MM.1S (cell line): Measurements from ENCODE around the gene ARHGAP4.

Experiments
- EZH2 ChIP-seq: fragments of 300-600 bp; sonication (generic); optimal IDR thresholded peaks from 2 replicates; pipeline ENCODE3; 2017; ENCODE audit warnings: low read depth, mild to moderate bottlenecking, antibody characterized with exemption, low read length, mixed read lengths
- TF ChIP-seq, protein P1 (sequence below): fragments of 300-600 bp; sonication (generic); IDR thresholded peaks from 2 replicates; pipeline ENCODE4 v1.5.1; 2016; ENCODE audit warnings: antibody characterized with exemption, low read length, mixed read lengths

DNA sequence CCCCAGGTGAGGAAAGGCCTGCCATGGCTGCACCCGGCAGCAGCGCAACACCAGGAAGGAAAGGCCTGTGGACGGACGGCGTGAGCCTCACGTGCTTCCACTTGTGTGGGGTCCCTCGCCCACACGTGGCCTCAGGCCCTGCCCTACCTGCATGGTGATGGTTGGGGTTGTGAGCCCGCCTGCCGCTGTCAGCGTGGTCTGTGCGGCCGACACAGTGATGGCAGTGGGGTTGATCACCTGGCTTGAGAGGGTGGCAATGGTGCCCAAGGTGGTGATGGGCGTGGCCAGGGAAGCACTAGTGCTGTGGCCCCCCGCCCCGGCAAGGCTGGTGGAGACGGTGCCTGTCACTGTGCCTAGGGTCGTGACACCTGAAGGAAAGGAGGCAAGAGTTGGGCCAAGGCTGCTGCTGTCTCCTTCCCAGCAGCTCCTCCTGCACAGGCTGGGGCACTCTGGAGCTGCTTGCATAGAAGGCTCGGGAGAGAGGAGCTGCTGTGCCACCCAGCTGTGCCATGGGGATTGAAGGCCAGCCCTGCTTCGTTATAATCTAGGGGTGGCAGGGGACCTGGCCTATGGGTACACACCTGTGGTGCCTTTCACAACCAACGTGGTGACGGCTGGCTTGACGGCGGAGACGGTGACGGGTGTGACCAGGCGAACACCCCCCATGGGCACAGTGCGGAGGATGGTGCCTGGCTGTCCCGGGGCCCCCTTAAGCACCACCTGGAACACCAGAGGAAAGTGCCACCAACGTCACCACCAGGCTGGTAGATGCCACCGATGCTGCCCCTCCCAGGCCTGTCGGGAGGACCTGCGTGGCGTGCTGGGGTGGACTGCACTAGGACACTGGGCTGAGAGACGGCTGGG, 30.2 kb upstream of the ARHGAP4 start:
- TF ChIP-seq, protein P1, sequence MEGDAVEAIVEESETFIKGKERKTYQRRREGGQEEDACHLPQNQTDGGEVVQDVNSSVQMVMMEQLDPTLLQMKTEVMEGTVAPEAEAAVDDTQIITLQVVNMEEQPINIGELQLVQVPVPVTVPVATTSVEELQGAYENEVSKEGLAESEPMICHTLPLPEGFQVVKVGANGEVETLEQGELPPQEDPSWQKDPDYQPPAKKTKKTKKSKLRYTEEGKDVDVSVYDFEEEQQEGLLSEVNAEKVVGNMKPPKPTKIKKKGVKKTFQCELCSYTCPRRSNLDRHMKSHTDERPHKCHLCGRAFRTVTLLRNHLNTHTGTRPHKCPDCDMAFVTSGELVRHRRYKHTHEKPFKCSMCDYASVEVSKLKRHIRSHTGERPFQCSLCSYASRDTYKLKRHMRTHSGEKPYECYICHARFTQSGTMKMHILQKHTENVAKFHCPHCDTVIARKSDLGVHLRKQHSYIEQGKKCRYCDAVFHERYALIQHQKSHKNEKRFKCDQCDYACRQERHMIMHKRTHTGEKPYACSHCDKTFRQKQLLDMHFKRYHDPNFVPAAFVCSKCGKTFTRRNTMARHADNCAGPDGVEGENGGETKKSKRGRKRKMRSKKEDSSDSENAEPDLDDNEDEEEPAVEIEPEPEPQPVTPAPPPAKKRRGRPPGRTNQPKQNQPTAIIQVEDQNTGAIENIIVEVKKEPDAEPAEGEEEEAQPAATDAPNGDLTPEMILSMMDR: no peak
- no peak for TF ChIP-seq EZH2
